ENCODE data around the gene ISG20L2. TPM values are rescaled to one million over a fixed set of nuclear protein-coding genes. Genes with fewer than 3 reads are reported as not detected.

The ISG20L2 gene
- total RNA-seq, 1 donor: 21.0 TPM

GRCh38 chr1:156738407-156738806, 9.8 kb upstream of the ISG20L2 start:
- peaks cover 27% of the 10 kb centered on the region for H3K79me2 ChIP-seq (ENCODE audit: insufficient read depth, low read length)
- no peak overlapping the region for H3K4me3 ChIP-seq (ENCODE audit: insufficient read depth, low read length)
- H3K9me3 ChIP-seq (ENCODE audit: low read depth, low read length): no peaks in the 10 kb centered on the region
- H3K36me3 ChIP-seq (ENCODE audit: insufficient read depth, low read length): peaks cover 53% of the 10 kb centered on the region
- TF ChIP-seq CTCF (IDR thresholded peaks at IDR 0.05; ENCODE audit: extremely low read depth, low read depth, low read length): no peak
- no peak for DNase-seq (ENCODE audit: insufficient read length, low spot score, missing footprints)
- H3K27me3 ChIP-seq (ENCODE audit: insufficient read depth, low read length): no peaks in the 10 kb centered on the region
- peaks cover 12% of the 10 kb centered on the region for H3K4me1 ChIP-seq (ENCODE audit: insufficient read depth, low read length)
- no peaks in the 10 kb centered on the region for H4K20me1 ChIP-seq (ENCODE audit: insufficient read depth, low read length)
- H2AFZ ChIP-seq (ENCODE audit: low read length): no peak overlapping the region
- H3K27ac ChIP-seq (ENCODE audit: low read depth, low read length): no peak overlapping the region
- no peak overlapping the region for H3K4me2 ChIP-seq (ENCODE audit: insufficient read depth, low read length)

GRCh38 chr1:156733989-156734584, 5.5 kb upstream of the ISG20L2 start:
- Histone ChIP-seq H3K27ac (ENCODE audit: low read depth, low read length) (no peak overlapping the region), H2AFZ (ENCODE audit: low read length) (no peak overlapping the region), H3K4me2 (ENCODE audit: insufficient read depth, low read length) (no peak overlapping the region), H4K20me1 (ENCODE audit: insufficient read depth, low read length) (no peaks in the 10 kb centered on the region), H3K4me1 (ENCODE audit: insufficient read depth, low read length) (peaks cover 6% of the 10 kb centered on the region), H3K27me3 (ENCODE audit: insufficient read depth, low read length) (no peaks in the 10 kb centered on the region), H3K9me3 (ENCODE audit: low read depth, low read length) (no peaks in the 10 kb centered on the region), H3K4me3 (ENCODE audit: insufficient read depth, low read length) (no peak overlapping the region), H3K79me2 (ENCODE audit: insufficient read depth, low read length) (peaks cover 14% of the 10 kb centered on the region), H3K36me3 (ENCODE audit: insufficient read depth, low read length) (peaks cover 32% of the 10 kb centered on the region)
- no peak for DNase-seq (ENCODE audit: insufficient read length, low spot score, missing footprints)
- TF ChIP-seq CTCF (IDR thresholded peaks at IDR 0.05; ENCODE audit: extremely low read depth, low read depth, low read length): no peak

- peak; percentile 97 for DNase-seq (ENCODE audit: insufficient read length, low spot score, missing footprints)
- Histone ChIP-seq H3K4me1 (ENCODE audit: insufficient read depth, low read length) (peaks cover 38% of the 10 kb centered on the region), H3K36me3 (ENCODE audit: insufficient read depth, low read length) (peaks cover 25% of the 10 kb centered on the region), H3K4me2 (ENCODE audit: insufficient read depth, low read length) (peak within 1 kb of the TSS; percentile 98), H3K79me2 (ENCODE audit: insufficient read depth, low read length) (peaks cover 64% of the 10 kb centered on the region), H3K9me3 (ENCODE audit: low read depth, low read length) (no peaks in the 10 kb centered on the region), H3K27ac (ENCODE audit: low read depth, low read length) (peak within 1 kb of the TSS; percentile 100), H2AFZ (ENCODE audit: low read length) (peak within 1 kb of the TSS; percentile 92), H3K27me3 (ENCODE audit: insufficient read depth, low read length) (no peaks in the 10 kb centered on the region), H4K20me1 (ENCODE audit: insufficient read depth, low read length) (peaks cover 44% of the 10 kb centered on the region), H3K4me3 (ENCODE audit: insufficient read depth, low read length) (peak within 1 kb of the TSS; percentile 82)
- no peak for TF ChIP-seq CTCF (IDR thresholded peaks at IDR 0.05; ENCODE audit: extremely low read depth, low read depth, low read length)
These were observed 504 bp downstream of the ISG20L2 start, which contains the start of gene METTL25B for GRCh38 chr1:156727926-156728598. TSS of gene METTL25B (plus strand) at chr1:156728469. CDS start at chr1:156729105, 636 bp downstream.

- H2AFZ ChIP-seq (ENCODE audit: low read length): peak overlapping the region; percentile 61
- no peak for DNase-seq (ENCODE audit: insufficient read length, low spot score, missing footprints)
- peak overlapping the region; percentile 100 for H3K27ac ChIP-seq (ENCODE audit: low read depth, low read length)
- H3K4me3 ChIP-seq (ENCODE audit: insufficient read depth, low read length): peak overlapping the region; percentile 82
- peak overlapping the region; percentile 94 for H3K4me2 ChIP-seq (ENCODE audit: insufficient read depth, low read length)
- no peak for TF ChIP-seq CTCF (IDR thresholded peaks at IDR 0.05; ENCODE audit: extremely low read depth, low read depth, low read length)
- H3K9me3 ChIP-seq (ENCODE audit: low read depth, low read length): no peaks in the 10 kb centered on the region
- H4K20me1 ChIP-seq (ENCODE audit: insufficient read depth, low read length): peaks cover 47% of the 10 kb centered on the region
- H3K79me2 ChIP-seq (ENCODE audit: insufficient read depth, low read length): peaks cover 69% of the 10 kb centered on the region
- peaks cover 30% of the 10 kb centered on the region for H3K36me3 ChIP-seq (ENCODE audit: insufficient read depth, low read length)
- no peaks in the 10 kb centered on the region for H3K27me3 ChIP-seq (ENCODE audit: insufficient read depth, low read length)
- H3K4me1 ChIP-seq (ENCODE audit: insufficient read depth, low read length): peaks cover 38% of the 10 kb centered on the region
These were observed 1.1 kb downstream of the ISG20L2 start for GRCh38 chr1:156727492-156727891.
